SK-N-SH (cell line): ENCODE results near the gene A4GNT.

Experiments used
- CHD2 ChIP-seq: fragments of 150-350 bp; IDR thresholded peaks from 2 replicates; pipeline ENCODE4 v1.6.1; 2018; ENCODE audit warnings: low read length; ENCODE audit not compliant: partially characterized antibody
- EP300 ChIP-seq, 2 experiments: IDR thresholded peaks; 2 replicates each; pipeline versions ENCODE4 v1.4.0 to v1.6.1; 2012; ENCODE audit warnings: borderline replicate concordance in 1 of 2, low read depth in 1 of 2, low read length in 1 of 2
- EZH2phosphoT487 ChIP-seq: fragments of 200-600 bp; sonication (generic); IDR thresholded peaks from 2 replicates; pipeline ENCODE4 v1.6.1; 2017; ENCODE audit warnings: low read depth, mixed run types, mild to moderate bottlenecking, antibody characterized with exemption, moderate library complexity, borderline replicate concordance
- PBX3 ChIP-seq: IDR thresholded peaks from 2 replicates; pipeline ENCODE4; 2012
- POLR2AphosphoS5 ChIP-seq: IDR thresholded peaks from 2 replicates; pipeline ENCODE4 v1.6.1; 2012; ENCODE audit warnings: low read depth, low read length
- RAD21 ChIP-seq: IDR thresholded peaks from 2 replicates; pipeline ENCODE4 v1.6.1; 2012; ENCODE audit warnings: mild to moderate bottlenecking, low read length
- RCOR1 ChIP-seq: fragments of 150-350 bp; IDR thresholded peaks from 2 replicates; pipeline ENCODE4 v1.6.1; 2017; ENCODE audit warnings: antibody characterized with exemption, low read length
- RFX5 ChIP-seq: IDR thresholded peaks from 2 replicates; pipeline ENCODE4 v1.6.1; 2012; ENCODE audit warnings: mild to moderate bottlenecking, improper control_type of control experiment, low read length
- YY1 ChIP-seq: IDR thresholded peaks from 2 replicates; pipeline ENCODE4 v1.4.0; 2012; ENCODE audit warnings: low read depth, mild to moderate bottlenecking
- TF ChIP-seq, protein P1 (sequence below): fragments of 200-600 bp; sonication (generic); IDR thresholded peaks from 2 replicates; pipeline ENCODE4 v1.6.1; 2017; ENCODE audit warnings: antibody characterized with exemption, mild to moderate bottlenecking, moderate library complexity

GRCh38 chr3:138103466-138103865 lies 28.7 kb downstream of the A4GNT start:
- no peak for TF ChIP-seq RCOR1
- TF ChIP-seq, protein P1, sequence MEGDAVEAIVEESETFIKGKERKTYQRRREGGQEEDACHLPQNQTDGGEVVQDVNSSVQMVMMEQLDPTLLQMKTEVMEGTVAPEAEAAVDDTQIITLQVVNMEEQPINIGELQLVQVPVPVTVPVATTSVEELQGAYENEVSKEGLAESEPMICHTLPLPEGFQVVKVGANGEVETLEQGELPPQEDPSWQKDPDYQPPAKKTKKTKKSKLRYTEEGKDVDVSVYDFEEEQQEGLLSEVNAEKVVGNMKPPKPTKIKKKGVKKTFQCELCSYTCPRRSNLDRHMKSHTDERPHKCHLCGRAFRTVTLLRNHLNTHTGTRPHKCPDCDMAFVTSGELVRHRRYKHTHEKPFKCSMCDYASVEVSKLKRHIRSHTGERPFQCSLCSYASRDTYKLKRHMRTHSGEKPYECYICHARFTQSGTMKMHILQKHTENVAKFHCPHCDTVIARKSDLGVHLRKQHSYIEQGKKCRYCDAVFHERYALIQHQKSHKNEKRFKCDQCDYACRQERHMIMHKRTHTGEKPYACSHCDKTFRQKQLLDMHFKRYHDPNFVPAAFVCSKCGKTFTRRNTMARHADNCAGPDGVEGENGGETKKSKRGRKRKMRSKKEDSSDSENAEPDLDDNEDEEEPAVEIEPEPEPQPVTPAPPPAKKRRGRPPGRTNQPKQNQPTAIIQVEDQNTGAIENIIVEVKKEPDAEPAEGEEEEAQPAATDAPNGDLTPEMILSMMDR = no peak
- no peak for TF ChIP-seq RAD21
- TF ChIP-seq PBX3 = no peak
- TF ChIP-seq EZH2phosphoT487 = no peak
- TF ChIP-seq YY1 = no peak
- no peak for TF ChIP-seq CHD2
- TF ChIP-seq RFX5 = no peak
- TF ChIP-seq POLR2AphosphoS5 = no peak
- no peak for TF ChIP-seq EP300 (IDR thresholded peaks at IDR 0.05; ENCODE audit: borderline replicate concordance in 1 of 2, low read depth in 1 of 2, low read length in 1 of 2)
